GM12892 (cell line): ENCODE results near the gene ITGB1.
"Not testable (repeated sequence)": the region's sequence is repeated elsewhere in the genome, so short reads cannot be mapped to it uniquely, and the experiment has no call there.

Source experiments
- DNase-seq: peaks from one replicate; pipeline ENCODE4 v3.0.0; 2011; ENCODE audit not compliant: insufficient read length
- FAIRE-seq: peaks from 2 replicates; lab custom pipeline; 2011; peaks lifted over from hg19 to GRCh38; lab: Jason Lieb, UNC
- POLR2A ChIP-seq: IDR thresholded peaks from 2 replicates; pipeline ENCODE4 v1.6.1; 2011; ENCODE audit warnings: low read depth, low read length, control low read depth
- POLR2AphosphoS5 ChIP-seq: IDR thresholded peaks from 2 replicates; pipeline ENCODE4 v1.6.1; 2011; ENCODE audit warnings: low read depth, low read length, control low read depth
- TAF1 ChIP-seq: IDR thresholded peaks from 2 replicates; pipeline ENCODE4 v1.6.1; 2011; ENCODE audit warnings: low read depth, mild to moderate bottlenecking, control low read depth, low read length, borderline replicate concordance

ITGB1 gene

DNA sequence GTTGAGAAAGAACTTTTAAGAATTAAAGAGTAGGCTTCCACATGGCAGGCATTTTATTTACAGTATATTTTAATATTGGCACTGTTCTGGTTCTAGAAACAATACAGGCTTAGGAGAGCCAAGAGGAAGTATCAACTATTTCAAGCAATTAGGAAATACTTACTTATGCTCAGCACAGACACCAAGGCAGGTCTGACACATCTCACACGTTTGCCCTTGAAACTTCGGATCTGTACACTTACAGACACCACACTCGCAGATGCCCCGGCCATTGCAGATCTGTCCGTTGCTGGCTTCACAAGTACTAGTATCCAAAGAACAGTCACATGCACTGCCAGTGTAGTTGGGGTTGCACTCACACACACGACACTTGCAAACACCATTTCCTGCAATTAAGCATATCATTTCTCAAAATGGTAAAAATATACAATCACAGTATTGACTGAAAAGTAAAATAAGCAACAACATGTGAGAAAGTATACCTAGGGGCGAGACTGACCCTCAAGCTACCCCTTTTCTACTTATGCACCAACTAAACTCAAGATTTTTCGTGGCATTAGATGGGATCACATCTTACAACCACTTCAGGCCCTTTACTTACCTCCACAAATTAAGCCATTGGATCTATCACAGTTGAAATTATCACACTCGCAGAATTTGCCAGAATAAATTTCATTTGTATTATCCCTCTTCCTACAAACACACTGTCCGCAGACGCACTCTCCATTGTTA lies 46.6 kb downstream of the ITGB1 start:
- FAIRE-seq (no peak), DNase-seq (no peak)
- TF ChIP-seq POLR2AphosphoS5 (no peak), POLR2A (no peak), TAF1 (no peak)

DNA sequence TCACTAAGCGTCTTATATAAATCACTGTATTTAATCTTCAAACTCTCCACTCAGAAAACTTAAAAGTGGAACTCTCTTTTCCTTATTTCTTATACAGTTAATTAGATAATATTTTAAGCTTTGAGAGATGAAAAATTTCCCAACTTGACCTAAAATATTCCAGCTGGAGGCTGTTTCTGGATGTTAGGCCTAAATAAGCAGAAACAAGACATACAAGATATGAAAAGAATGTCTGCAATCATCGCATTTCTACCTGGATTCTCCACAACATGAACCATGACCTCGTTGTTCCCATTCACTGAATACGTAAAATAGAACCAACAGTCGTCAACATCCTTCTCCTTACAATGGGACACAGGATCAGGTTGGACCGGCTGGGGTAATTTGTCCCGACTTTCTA lies 48.1 kb downstream of the ITGB1 start:
- FAIRE-seq, DNase-seq: not testable (repeated sequence)

DNA sequence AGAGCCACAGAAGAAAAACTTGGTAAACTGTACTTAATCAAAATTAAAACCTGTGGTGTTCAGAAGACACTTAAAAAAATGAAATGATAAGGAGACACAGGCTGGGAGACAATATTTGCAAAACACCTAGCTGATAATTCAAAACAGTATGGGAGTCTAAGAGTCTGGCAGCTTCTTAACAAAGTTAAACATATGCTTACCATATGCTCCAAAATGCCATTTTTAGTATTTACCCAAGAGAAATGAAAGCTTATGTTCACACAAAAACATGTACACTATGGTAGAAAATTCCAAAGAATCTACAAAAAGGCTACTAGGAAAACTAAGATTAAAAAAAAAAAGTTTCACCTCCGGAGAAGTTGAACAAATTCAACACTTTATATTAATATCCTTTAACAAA lies 48.6 kb downstream of the ITGB1 start:
- FAIRE-seq: no peak
- DNase-seq: no peak
- TF ChIP-seq POLR2AphosphoS5 (no peak), POLR2A (no peak), TAF1 (no peak)

DNA sequence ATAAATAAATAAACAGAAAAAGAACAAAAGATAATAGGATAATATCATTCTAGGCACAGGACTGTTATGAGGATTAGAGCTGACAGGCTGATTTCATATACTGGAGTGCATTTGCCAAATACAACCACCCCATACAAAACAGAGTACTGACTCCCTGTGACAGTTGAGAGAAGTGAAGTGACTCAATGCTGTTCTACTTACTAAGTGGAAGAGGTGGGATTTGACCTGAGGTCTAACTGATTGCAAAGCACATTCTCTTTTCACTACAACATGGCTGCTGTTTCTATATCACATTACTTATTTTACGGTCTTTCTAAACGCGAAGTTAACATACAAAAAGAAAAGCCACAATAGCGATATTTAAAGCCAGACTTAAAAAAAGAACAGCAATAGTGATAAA lies 51.4 kb downstream of the ITGB1 start:
- DNase-seq: no peak
- no peak for FAIRE-seq
- TF ChIP-seq POLR2A: no peak
- no peak for TF ChIP-seq TAF1
- TF ChIP-seq POLR2AphosphoS5: no peak

DNA sequence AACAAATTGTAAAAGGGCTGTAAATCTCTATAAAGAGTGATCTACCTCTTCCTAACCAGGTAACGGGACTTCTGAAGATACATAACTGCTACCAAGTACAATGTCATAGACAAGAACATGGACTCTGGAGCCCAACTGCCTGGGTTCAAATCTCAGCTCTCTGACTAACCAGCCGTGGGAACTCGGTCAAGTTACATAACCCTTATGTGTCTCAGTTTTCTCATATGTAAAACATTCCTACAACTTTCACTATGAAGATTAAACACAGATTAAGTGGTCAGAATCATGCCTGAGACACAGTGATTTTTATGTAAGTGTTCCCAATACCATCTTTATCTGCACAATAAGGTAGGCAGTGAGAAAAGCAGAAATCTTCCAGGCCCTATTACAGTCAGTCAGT lies 52.6 kb downstream of the ITGB1 start:
- DNase-seq (no peak), FAIRE-seq (no peak)
- no peak for TF ChIP-seq TAF1
- TF ChIP-seq POLR2A: no peak
- TF ChIP-seq POLR2AphosphoS5: no peak

DNA sequence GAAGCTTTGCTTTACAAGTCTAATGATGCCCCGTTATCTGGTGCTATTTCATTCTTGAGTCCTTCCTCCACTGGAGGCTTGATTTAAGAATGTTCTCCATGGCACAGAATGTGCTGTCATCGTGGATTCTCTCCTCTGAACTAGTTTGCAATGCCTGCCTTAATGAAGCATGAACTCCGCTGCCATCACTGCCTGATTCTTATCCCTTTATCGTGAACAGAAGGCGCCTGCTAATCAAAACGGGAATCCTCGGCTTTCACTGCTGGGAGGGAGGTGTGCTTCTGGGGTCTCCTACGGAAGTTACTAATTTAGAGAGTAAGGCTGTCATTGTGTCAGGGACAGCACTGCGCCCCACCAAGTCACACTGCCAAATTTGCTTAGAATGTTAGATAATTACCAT lies 56.2 kb downstream of the ITGB1 start:
- TF ChIP-seq POLR2A: no peak
- no peak for TF ChIP-seq POLR2AphosphoS5
- no peak for TF ChIP-seq TAF1
- DNase-seq: no peak
- no peak for FAIRE-seq

DNA sequence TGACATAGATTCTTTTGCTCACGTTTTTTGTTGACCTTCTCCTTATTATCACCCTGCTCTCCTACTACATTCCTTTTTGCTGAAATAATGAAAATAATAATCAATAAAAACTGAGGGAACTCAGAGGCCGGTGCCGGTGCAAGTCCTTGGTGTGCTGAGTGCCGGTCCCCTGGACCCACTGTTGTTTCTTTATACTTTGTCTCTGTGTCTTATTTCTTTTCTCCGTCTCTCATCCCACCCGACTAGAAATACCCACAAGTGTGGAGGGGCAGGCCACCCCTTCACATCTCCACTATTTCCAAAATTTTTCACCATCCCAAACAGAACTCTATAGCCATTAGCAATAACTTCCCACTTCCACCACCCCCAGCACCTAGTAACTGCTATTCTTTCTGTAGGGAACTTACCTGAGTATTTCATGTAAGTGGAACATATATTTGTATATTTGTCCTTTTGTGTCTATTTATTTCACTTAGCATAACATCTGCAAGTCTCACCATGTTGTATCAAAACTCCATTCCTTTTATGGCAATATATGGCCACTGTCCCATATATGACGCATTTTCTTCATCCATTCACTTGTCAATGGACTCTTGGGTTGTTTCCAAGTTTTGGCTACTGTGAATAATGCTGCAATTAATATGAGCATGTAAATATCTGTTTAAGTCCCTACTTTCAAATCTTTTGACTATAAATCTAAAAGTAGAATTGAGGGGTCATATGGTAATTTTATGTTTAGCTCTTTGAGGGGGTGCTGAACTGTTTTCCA lies 62.6 kb downstream of the ITGB1 start:
- FAIRE-seq, DNase-seq: not testable (repeated sequence)

DNA sequence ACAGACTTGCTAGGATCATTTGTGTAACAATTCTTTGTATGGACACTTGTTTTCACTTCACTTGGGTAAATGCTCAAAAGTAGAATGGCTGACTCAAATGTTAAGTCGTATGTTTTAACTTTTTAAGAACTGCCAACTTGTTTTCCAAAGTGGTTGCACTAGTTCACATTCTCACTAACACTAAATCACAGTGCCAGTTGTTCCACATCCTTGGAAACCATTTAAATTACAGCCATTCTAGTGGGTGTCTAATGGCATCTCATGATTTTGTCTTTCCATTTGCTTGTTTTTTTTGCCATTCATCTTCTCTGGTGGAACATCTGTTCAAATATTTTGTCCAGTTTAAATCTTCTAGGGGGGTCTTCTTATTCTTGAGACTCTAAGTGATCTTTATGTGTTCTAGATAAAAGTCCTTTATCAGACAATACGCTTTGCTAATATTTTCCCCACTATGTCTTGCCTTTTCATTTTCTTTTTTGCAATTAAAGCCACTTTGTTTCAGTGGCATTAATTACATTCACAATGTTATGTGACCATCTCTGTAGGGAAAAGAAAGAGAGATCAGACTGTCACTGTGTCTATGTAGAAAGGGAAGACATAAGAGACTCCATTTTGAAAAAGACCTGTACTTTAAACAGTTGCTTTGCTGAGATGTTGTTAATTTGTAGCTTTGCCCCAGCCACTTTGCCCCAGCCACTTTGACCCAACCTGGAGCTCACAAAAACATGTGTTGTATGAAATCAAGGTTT lies 63.9 kb downstream of the ITGB1 start:
- TF ChIP-seq TAF1 (no peak), POLR2A (no peak), POLR2AphosphoS5 (no peak)
- no peak for FAIRE-seq
- DNase-seq: no peak

DNA sequence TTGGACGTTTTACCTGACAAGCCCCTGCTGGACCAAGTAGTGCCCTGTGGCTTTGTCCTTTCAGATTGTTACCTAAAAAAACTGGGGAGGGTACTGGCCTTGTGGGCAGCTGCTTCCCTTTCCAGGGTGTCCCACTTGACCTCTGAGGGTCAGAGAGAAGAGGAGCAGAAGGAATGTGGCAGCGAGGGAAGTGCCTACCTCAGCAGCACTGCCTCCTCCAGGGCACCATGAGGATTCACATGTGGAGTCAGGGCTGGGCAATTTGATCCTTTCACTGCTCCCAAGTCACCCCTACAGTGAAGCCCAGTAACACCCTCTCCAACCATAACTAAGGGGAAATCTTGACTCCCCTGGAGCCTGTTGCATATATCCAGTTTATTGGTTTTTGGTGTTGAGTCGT lies 64.6 kb downstream of the ITGB1 start:
- FAIRE-seq: no peak
- TF ChIP-seq POLR2A (no peak), TAF1 (no peak), POLR2AphosphoS5 (no peak)
- no peak for DNase-seq

DNA sequence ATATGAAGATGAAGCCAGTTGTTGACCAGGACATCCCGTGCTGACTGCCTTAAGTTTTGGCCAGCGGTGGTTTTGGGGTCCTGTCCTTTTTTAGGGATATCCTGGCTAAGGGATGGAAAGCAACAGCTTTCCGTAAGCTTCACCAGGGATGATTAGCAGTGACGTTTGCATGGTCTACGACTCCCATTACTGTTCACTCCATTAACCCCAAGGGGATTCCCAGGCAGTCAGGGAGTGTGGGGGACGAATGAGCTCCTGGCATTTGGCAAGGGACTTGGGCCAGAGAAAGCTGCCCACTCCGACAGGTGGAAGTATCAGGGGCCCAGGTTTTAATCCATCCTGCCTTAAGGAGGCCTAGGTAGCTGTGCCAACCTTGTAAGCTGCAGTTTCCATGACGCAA lies 66.8 kb downstream of the ITGB1 start:
- TF ChIP-seq POLR2A: no peak
- no peak for TF ChIP-seq TAF1
- TF ChIP-seq POLR2AphosphoS5: no peak
- DNase-seq: no peak
- no peak for FAIRE-seq

DNA sequence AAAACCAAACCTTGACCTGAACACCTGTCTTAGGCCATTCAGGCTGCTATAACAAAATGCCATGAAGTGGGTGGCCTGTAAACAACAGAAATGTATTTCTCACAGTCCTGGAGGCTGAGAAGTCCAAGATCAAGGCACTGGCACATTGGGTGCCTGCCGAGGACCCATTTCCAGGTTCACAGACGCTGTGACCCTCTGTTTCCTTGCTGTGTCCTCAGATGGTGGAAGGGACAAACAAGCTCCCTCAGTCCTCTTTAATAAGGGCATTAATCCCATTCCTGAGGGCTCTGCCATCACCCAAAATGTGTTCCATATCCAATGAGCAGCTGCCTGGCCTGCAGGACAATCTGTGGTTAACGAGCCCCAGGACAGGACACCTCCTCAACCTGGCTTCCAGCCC lies 67.6 kb downstream of the ITGB1 start:
- no peak for DNase-seq
- TF ChIP-seq POLR2A (no peak), TAF1 (no peak), POLR2AphosphoS5 (no peak)
- no peak for FAIRE-seq

DNA sequence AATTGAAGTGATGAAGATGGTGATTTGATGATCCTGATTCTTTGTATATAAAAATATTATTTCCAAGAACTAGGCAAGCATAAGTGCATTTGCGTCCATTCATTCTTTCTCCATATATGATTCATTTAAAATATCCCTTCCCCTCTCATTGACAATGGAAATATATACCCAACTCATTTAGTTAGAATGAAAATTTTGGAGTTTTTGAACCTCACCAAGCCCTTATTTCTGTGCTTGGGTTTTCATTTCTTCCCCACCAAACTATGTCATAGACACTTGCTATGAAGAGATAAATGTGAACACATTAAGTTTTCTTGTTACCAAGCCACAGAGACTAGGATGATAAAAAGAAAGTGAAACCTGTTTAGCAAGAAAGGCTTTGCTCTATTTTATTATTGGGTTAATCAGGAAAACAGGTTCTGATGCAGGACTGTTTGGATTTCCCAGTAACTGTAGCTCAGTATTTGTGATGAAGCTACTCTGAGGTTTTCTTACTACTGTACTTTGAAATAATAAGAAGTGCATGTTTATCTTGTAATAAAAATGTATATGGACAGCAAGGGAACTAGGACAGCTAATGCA lies 68.3 kb downstream of the ITGB1 start:
- FAIRE-seq (no peak), DNase-seq (no peak)
- TF ChIP-seq TAF1 (no peak), POLR2A (no peak), POLR2AphosphoS5 (no peak)
